NCI-H82 (cell line): ENCODE data around the gene ABHD17A.
A peak's percentile ranks its signal among the peaks of the same experiment; 100 is the strongest.

ENCODE experiments used
- DNase-seq: peaks from one replicate; lab custom pipeline; 2025; lab: John Stamatoyannopoulos, UW

ABHD17A gene

DNA sequence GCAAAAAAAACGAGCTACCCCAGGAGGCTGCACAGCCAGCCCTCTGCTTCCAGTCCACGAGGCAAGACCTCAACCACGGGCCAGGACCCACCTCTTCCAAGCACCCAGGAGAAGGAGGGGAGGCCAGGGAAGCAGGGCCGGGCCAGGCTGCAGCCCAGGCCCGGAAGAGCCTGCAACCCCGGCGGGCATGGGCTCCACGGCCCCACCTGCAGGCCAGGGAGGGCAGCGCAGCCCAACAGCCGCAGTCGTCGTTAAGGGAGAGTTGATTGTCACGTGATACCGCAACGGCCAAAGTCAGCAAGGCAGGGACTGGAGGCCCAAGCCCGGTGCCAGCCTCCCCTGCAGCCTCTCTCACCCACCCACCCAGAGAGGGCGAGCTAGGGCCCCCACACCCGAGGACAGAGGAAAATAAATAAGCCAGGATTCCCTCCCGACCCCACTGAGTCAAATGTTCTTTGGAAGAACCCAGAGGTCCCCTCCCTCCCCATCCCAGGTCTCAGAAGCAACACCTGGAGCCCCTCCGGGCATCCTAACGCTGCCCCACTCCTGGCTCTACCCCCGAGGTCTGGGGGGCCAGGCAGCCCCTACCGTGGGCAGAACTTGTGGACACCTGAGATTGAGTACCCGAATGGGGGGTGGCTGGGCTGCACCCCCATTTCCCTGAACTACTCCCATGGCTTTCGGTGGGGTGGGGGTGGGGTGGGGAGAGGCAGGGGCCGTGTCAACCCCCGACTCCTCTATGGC is 31.8 kb downstream of the ABHD17A start:
- DNase-seq: peak; percentile 87

GRCh38 chr19:1852581-1853128 is 32.6 kb downstream of the ABHD17A start:
- DNase-seq: no peak

GRCh38 chr19:1851654-1852580 is 33.4 kb downstream of the ABHD17A start:
- peak; percentile 38 for DNase-seq

DNA sequence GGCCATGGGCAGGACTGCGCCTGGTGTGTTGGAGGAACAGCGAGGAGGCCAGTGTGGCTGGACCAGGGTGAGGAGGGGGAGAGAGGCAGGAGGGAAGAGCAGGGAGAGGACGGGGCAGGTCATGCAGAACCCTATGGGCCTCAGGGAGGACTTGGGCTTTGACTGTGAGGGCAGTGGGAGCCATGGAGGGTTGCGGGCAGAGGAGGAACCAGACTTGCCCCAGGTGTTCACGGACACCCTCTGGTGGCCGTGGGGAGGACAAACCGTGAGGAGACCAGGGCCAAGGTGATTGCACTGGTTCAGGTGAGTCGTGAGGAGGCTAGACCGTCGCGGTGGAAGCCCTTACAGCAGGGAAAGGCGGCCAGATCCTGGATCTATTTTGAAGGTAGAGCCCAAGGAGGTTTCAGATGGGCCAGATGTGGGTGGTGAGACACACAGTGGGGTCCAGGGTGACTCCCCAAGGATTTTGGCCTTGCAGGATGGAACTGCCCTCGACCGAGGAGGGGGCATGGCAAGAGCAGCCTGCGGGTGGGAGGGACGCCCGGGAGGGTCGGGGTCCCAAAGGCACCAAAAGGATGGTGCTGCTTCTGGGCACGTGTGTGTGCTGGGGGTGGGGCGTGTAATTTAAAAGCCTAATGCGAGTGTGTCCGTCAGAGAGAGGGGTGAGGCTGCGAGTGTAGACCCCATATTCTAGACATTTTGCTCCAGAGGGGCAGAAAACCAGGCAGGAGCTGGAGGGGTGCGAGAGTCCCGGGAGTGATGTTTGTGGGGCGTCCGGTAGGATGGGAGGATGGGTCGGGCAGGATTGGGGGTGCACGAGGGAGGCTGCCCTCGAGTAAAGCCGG is 34.3 kb downstream of the ABHD17A start:
- no peak for DNase-seq

GRCh38 chr19:1849886-1850398 is 35.4 kb downstream of the ABHD17A start:
- no peak for DNase-seq

- no peak for DNase-seq
These were observed 36.2 kb downstream of the ABHD17A start for GRCh38 chr19:1849132-1849474.

DNA sequence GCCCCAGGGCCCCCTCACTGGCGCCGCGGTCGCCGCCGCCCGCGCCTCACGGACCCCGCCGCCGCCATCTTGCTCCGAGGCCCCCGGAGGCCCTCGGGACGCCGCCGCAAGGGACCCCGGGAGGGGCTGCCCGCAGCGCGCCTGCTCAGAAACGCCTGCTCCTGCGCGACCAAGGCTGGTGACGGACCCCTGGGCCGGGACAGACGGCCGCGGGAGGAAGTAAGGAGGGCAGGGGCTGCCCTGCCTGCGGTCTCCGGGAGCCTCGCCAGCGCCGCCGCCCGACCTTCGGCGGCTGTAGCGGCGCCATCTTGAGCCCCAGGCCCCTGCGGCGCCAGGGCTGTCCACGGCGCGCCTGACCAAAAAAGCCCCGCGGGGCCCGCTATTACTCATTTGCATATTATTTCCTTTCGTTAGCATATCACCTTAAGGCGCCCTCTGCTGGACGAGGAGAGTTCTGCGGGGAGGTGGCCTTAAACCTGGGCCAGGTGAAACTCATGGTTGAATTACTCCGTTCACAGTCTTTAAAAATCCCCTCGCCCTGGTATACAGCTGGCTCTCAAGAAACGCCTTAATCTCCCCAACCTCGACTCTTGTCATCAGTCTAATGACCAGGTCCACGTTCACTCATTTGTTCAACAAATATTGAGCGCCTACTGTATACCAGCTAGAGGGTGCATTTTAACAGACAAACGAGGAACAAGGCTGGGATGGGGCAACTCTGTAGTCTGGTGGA is 36.7 kb downstream of the ABHD17A start, which contains the start of gene REXO1:
Gene REXO1, minus strand, starts transcription at position 85 of the 733 bp plus-strand sequence. CDS start 125 bp downstream, outside the sequence.
- DNase-seq: peak; percentile 95

DNA sequence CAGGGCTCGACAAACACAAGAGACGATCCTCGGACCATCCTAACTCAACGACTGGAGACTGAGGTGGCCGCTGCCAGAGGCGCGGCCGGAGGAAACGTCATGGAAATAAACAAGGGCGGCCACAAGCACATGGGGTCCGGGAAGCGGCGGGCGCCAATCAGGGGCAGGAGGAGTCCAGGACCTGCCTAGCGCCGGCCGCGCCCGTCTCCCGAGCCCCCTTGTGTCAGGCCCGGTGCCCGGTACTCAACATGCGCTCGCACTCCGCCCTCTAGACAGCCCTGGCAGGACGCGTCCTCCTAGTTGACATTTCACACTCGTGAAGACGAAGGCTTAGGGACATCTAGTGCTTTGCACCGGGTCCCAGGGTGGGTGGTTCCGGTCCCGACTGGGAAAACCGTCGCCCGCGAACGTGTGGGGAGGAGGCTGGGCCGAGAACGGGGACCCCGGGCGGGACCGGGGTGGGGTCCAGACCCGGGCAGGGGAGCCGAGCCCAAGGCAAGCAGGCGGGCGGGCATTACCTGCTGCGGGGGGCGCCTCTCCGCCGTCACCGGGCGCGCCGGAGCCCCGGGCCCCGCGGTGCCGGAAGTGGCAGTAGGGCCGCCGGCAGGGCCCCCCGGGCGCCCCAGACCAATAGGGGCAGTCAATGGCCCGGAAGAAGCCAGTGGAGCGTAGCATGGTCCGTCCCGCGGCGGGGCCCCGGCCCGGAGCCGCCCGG is 37.5 kb downstream of the ABHD17A start:
- peak; percentile 28 for DNase-seq

GRCh38 chr19:1847348-1847683 is 38.0 kb downstream of the ABHD17A start:
- no peak for DNase-seq

GRCh38 chr19:1846517-1847204 is 38.6 kb downstream of the ABHD17A start:
- no peak for DNase-seq

DNA sequence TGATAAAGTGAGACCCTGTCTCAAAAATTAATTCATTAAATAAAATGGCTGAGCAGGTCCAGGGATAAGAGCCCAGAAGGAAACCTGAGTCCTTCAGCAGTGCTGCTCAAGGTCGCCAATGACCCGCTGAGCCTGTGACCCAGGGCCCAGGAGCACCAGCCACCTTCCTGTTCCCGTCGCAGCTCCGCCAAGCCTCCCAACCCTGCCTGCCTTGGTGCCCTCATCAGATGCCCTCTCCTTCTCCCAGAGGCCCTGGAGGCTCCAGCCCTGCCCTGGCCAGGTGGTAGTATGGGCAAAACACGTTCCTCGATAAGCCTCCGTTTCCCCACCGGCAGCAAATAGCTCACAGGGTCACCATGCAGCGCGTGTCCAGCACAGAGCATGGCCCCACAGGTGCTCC is 39.7 kb downstream of the ABHD17A start:
- DNase-seq: no peak

- no peak for DNase-seq
These were observed 40.2 kb downstream of the ABHD17A start for GRCh38 chr19:1845125-1845515.

- DNase-seq: no peak
These were observed 40.7 kb downstream of the ABHD17A start for GRCh38 chr19:1844513-1845124.

- DNase-seq: no peak
These were observed 41.5 kb downstream of the ABHD17A start for GRCh38 chr19:1843646-1844394.

- DNase-seq: no peak
These were observed 42.2 kb downstream of the ABHD17A start for GRCh38 chr19:1843116-1843515.

GRCh38 chr19:1841209-1841924 is 43.9 kb downstream of the ABHD17A start:
- no peak for DNase-seq

GRCh38 chr19:1840541-1841115 is 44.7 kb downstream of the ABHD17A start:
- DNase-seq: no peak
